ENCODE measurements around the gene PLXNA4.

DNA sequence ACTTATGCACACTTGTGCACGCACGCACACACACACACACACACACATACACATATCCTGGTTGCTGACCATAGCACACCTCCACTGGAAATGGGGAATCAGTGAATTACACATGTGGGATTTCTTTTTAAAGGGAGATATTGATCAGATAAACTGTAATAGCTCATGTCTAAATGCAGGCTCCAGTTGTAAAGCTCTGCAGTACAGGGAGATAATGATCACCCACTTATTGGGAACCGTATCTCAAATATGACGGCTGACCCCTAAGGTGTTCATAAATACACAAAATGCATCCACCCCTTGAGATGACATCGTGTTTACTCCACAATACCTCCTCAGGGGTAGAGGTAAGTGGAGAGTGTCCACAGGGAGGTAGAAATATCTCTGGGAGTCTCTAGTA is 79.2 kb downstream of the PLXNA4 start:
- TF ChIP-seq, protein P1, sequence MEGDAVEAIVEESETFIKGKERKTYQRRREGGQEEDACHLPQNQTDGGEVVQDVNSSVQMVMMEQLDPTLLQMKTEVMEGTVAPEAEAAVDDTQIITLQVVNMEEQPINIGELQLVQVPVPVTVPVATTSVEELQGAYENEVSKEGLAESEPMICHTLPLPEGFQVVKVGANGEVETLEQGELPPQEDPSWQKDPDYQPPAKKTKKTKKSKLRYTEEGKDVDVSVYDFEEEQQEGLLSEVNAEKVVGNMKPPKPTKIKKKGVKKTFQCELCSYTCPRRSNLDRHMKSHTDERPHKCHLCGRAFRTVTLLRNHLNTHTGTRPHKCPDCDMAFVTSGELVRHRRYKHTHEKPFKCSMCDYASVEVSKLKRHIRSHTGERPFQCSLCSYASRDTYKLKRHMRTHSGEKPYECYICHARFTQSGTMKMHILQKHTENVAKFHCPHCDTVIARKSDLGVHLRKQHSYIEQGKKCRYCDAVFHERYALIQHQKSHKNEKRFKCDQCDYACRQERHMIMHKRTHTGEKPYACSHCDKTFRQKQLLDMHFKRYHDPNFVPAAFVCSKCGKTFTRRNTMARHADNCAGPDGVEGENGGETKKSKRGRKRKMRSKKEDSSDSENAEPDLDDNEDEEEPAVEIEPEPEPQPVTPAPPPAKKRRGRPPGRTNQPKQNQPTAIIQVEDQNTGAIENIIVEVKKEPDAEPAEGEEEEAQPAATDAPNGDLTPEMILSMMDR (IDR thresholded peaks at IDR 0.05; ENCODE audit: insufficient read depth, low read length, poor library complexity, severe bottlenecking) = no peak
- no peak for TF ChIP-seq EZH2phosphoT487 (conservative IDR thresholded peaks at IDR 0.05; ENCODE audit: low read length)
